HepG2 (cell line): ENCODE results near the gene PCP4L1. TPM values are rescaled to one million over a fixed set of nuclear protein-coding genes. Genes with fewer than 3 reads are reported as not detected.
A peak's percentile ranks its signal among the peaks of the same experiment; 100 is the strongest.

ENCODE experiments used
- ATF7-NPFF ChIP-seq: sonication (generic); formaldehyde crosslinking; IDR thresholded peaks from 2 replicates; pipeline ENCODE4 v1.8.1; 2023; ENCODE audit warnings: mild to moderate bottlenecking, low read depth, missing genetic modification reagents, moderate library complexity
- CEBPG ChIP-seq: IDR thresholded peaks from 2 replicates; pipeline ENCODE4 v1.6.1; 2016
- DZIP1 ChIP-seq: sonication (generic); formaldehyde crosslinking; IDR thresholded peaks from 2 replicates; pipeline ENCODE4 v1.5.0; 2020; ENCODE audit warnings: mild to moderate bottlenecking, missing genetic modification reagents
- FOXC1 ChIP-seq: sonication (generic); formaldehyde crosslinking; IDR thresholded peaks from 2 replicates; pipeline ENCODE4 v1.8.0; 2022; ENCODE audit warnings: mild to moderate bottlenecking, missing genetic modification reagents, borderline replicate concordance
- GATA4 ChIP-seq: sonication (generic); IDR thresholded peaks from 2 replicates; pipeline ENCODE4 v1.6.1; 2016; ENCODE audit warnings: antibody characterized with exemption, low read depth, borderline replicate concordance
- KAT8 ChIP-seq: IDR thresholded peaks from 2 replicates; pipeline ENCODE4 v1.6.1; 2016; ENCODE audit warnings: missing genetic modification reagents, missing compliant biosample characterization
- MED1 ChIP-seq: sonication (generic); formaldehyde crosslinking; IDR thresholded peaks from 2 replicates; pipeline ENCODE4 v1.4.0; 2020; ENCODE audit warnings: missing genetic modification reagents
- MIXL1 ChIP-seq: IDR thresholded peaks from 2 replicates; pipeline ENCODE4 v1.6.1; 2016
- MLXIP ChIP-seq: sonication (generic); formaldehyde crosslinking; IDR thresholded peaks from 2 replicates; pipeline ENCODE4 v1.9.0; 2021; ENCODE audit warnings: missing genetic modification reagents, borderline replicate concordance
- NCOA2 ChIP-seq: sonication (generic); formaldehyde crosslinking; IDR thresholded peaks from 2 replicates; pipeline ENCODE4 v1.8.0; 2022; ENCODE audit warnings: inconsistent platforms
- PATZ1 ChIP-seq: sonication (generic); formaldehyde crosslinking; IDR thresholded peaks from 2 replicates; pipeline ENCODE4 v1.4.0; 2020; ENCODE audit warnings: missing genetic modification reagents
- RBM39 ChIP-seq: fragments of 200-400 bp; formaldehyde crosslinking; IDR thresholded peaks from one replicate; pipeline ENCODE4 v1.6.1; 2018; ENCODE audit warnings: antibody characterized with exemption, mild to moderate bottlenecking, low read depth, low read length; ENCODE audit not compliant: poor library complexity, severe bottlenecking
- SOX5 ChIP-seq: IDR thresholded peaks from 2 replicates; pipeline ENCODE4 v1.6.1; 2016; ENCODE audit warnings: borderline replicate concordance
- SP4 ChIP-seq: sonication (generic); formaldehyde crosslinking; IDR thresholded peaks from 2 replicates; pipeline ENCODE4 v1.8.1; 2023; ENCODE audit warnings: mild to moderate bottlenecking, missing genetic modification reagents
- SPEN ChIP-seq: sonication (generic); formaldehyde crosslinking; IDR thresholded peaks from 2 replicates; pipeline ENCODE4 v1.5.1; 2020; ENCODE audit warnings: low read depth, mild to moderate bottlenecking, missing genetic modification reagents
- TEAD3 ChIP-seq: optimal IDR thresholded peaks from 2 replicates; pipeline ENCODE3; 2016; ENCODE audit warnings: borderline replicate concordance
- ZNF331 ChIP-seq: sonication (generic); formaldehyde crosslinking; IDR thresholded peaks from 2 replicates; pipeline ENCODE4 v1.4.0; 2020; ENCODE audit warnings: missing genetic modification reagents
- ZNF597 ChIP-seq: sonication (generic); formaldehyde crosslinking; IDR thresholded peaks from 2 replicates; pipeline ENCODE4 v1.5.0; 2020; ENCODE audit warnings: missing genetic modification reagents
- ZNF784 ChIP-seq: sonication (generic); formaldehyde crosslinking; IDR thresholded peaks from 2 replicates; pipeline ENCODE4 v1.5.1; 2020; ENCODE audit warnings: missing genetic modification reagents, mild to moderate bottlenecking, borderline replicate concordance
- ZNF891 ChIP-seq: sonication (generic); formaldehyde crosslinking; IDR thresholded peaks from 2 replicates; pipeline ENCODE4 v1.5.0; 2020; ENCODE audit warnings: mild to moderate bottlenecking, missing genetic modification reagents
- polyA plus RNA-seq, 8 experiments: library from polyadenylated mRNA; depleted of rRNA in 3 of 8; stranded (reverse) in 7 of 8; unstranded in 1 of 8; fragments of >200 nt; fragmentation: Illumina TruSeq in 4 of 8; extraction: Trizol in 4 of 8; gene quantifications; 2 replicates each; pipeline versions ENCODE4 v1.2.1 to v1.2.3, GENCODE V29; 2011 to 2016; ENCODE audit warnings: low read depth in 4 of 8, missing spikeins in 1 of 8, mixed read lengths in 1 of 8; ENCODE audit not compliant: insufficient read depth in 1 of 8
- total RNA-seq, 5 experiments: library from RNA; depleted of rRNA; stranded (reverse); fragments of >200 nt; fragmentation: Illumina TruSeq; extraction: Trizol; gene quantifications; 2 replicates each; pipeline ENCODE4 v1.2.3, GENCODE V29; 2016; ENCODE audit warnings: low read depth in 1 of 5

PCP4L1 gene
- total and polyA plus RNA-seq, 2 of the 13 experiments (the other 11 are each of a cell fraction or from before 2014, with no cell fraction given): 0.28 TPM; not detected in 1

GRCh38 chr1:161314201-161314981, 55.8 kb downstream of the PCP4L1 start, which contains the start of gene SDHC (continued):
- TF ChIP-seq SP4: no peak
- 0 out of 2 replicates have a peak, but pooled peaks have one; percentile 10 for TF ChIP-seq CEBPG
- TF ChIP-seq FOXC1 (CRISPR knock-in tag): peak; percentile 21; the same call in 1 of the 2 replicates
- TF ChIP-seq MED1 (CRISPR knock-in tag): peak; percentile 34; the same call in 1 of the 2 replicates
- no peak; the same call in 1 of the 2 replicates for TF ChIP-seq SPEN (CRISPR knock-in tag)
- peak; percentile 88 for TF ChIP-seq PATZ1 (CRISPR knock-in tag)
- TF ChIP-seq ZNF331: peak; percentile 76
- TF ChIP-seq KAT8 (CRISPR knock-in tag): peak; percentile 93
- TF ChIP-seq SOX5 (CRISPR knock-in tag): peak; percentile 44; the same call in 1 of the 2 replicates
- TF ChIP-seq ATF7-NPFF (CRISPR knock-in tag): peak; percentile 77
- no peak for TF ChIP-seq ZNF597 (CRISPR knock-in tag)
- TF ChIP-seq DZIP1: no peak
- TF ChIP-seq GATA4: peak; percentile 60; the same call in 1 of the 2 replicates
- TF ChIP-seq RBM39: peak; percentile 56
- TF ChIP-seq NCOA2: no peak; the same call in 1 of the 2 replicates
- TF ChIP-seq MLXIP: peak; percentile 17; the same call in 1 of the 2 replicates
- TF ChIP-seq MIXL1: peak; percentile 36; the same call in 1 of the 2 replicates
- no peak for TF ChIP-seq ZNF891 (CRISPR knock-in tag)
- no peak for TF ChIP-seq ZNF784 (CRISPR knock-in tag)
- TF ChIP-seq TEAD3 (CRISPR knock-in tag): peak; percentile 4
